Esophagus muscularis mucosa (tissue), 4 donors: ENCODE results near the gene TMEM54.

ENCODE experiments used
- CTCF ChIP-seq, 3 experiments: fragments of 200-600 bp in 2 of 3; fragments of 450-650 bp in 1 of 3; sonication (generic) in 2 of 3; IDR thresholded peaks; one replicate each; pipeline ENCODE4 v1.5.1; 2017 to 2019; ENCODE audit warnings: antibody characterized with exemption in 3 of 3, mild to moderate bottlenecking in 2 of 3, moderate library complexity in 1 of 3
- EP300 ChIP-seq: sonication (generic); formaldehyde crosslinking; IDR thresholded peaks from one replicate; pipeline ENCODE4 v1.6.1; 2017; ENCODE audit warnings: antibody characterized with exemption
- POLR2A ChIP-seq: fragments of 450-650 bp; IDR thresholded peaks from one replicate; pipeline ENCODE4 v1.6.1; 2017; ENCODE audit warnings: antibody characterized with exemption, moderate library complexity, mild to moderate bottlenecking, low read depth

GRCh38 chr1:32933742-32934322 lies 32.6 kb upstream of the TMEM54 start:
- no peak for TF ChIP-seq CTCF (IDR thresholded peaks at IDR 0.05)
- no peak for TF ChIP-seq EP300
- TF ChIP-seq POLR2A, result no peak
